Right atrium auricular region (tissue), 2 donors: ENCODE results near the gene TBC1D16. TPM values are rescaled to one million over a fixed set of nuclear protein-coding genes. Genes with fewer than 3 reads are reported as not detected.

Experiments used
- DNase-seq: peaks from one replicate; pipeline ENCODE4 v3.0.0-alpha.2; 2019; ENCODE audit warnings: low spot score
- H3K27ac ChIP-seq, 2 donors: fragments of 200-600 bp; sonication (generic); 1 replicate in 1 of 2; 2 replicates in 1 of 2; pipeline ENCODE4 v1.5.1; 2016 to 2019
- H3K27me3 ChIP-seq, 2 donors: fragments of 200-600 bp; sonication (generic); one replicate each; pipeline versions ENCODE4 v1.5.1 to v1.6.0; 2017 to 2019
- H3K36me3 ChIP-seq: fragments of 200-600 bp; sonication (generic); one replicate; pipeline ENCODE4 v1.5.1; 2016
- H3K4me1 ChIP-seq, 2 donors: fragments of 200-600 bp; sonication (generic); one replicate each; pipeline versions ENCODE4 v1.5.1 to v1.6.0; 2017 to 2019
- H3K4me3 ChIP-seq, 2 donors: fragments of 200-600 bp; sonication (generic); 1 replicate in 1 of 2; 2 replicates in 1 of 2; pipeline ENCODE4 v1.5.1; 2017 to 2019; ENCODE audit warnings: mild to moderate bottlenecking in 1 of 2, moderate library complexity in 1 of 2
- H3K9me3 ChIP-seq, 2 donors: fragments of 200-600 bp; sonication (generic); one replicate each; pipeline ENCODE4 v1.5.1; 2019
- total RNA-seq, 2 donors: library from RNA; depleted of rRNA; stranded (reverse); fragments of >200 nt; gene quantifications; one replicate each; pipeline ENCODE4 v1.1.0, GENCODE V29; 2016
- TF ChIP-seq, protein P1 (sequence below), 2 donors: fragments of 200-600 bp; sonication (generic); IDR thresholded peaks; one replicate each; pipeline ENCODE4 v1.5.1; 2019; ENCODE audit warnings: antibody characterized with exemption in 2 of 2

TBC1D16 gene
- total RNA-seq, 2 donors from 2014 or later: 9.8 to 19.4 TPM

DNA sequence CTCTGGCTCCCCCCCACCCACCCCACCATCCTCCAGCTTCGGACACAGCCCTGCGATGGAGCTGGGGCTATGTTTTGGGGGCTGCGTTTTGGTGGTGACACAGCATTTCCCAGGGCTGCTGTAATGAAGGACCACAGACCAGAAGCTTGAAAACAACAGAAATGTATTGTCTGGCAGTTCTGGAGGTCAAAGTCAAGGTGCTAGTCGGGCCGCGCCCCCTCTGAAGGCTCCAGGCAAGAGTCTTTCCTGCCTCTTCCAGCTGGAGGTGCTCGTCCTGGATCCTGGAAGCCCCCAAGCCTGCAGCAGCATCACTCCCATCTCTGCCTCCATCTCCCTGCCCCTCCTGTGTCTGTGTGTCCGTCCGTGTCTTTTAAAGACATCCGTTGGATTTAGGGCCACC is 50.8 kb downstream of the TBC1D16 start:
- no peak for DNase-seq
- TF ChIP-seq, protein P1, sequence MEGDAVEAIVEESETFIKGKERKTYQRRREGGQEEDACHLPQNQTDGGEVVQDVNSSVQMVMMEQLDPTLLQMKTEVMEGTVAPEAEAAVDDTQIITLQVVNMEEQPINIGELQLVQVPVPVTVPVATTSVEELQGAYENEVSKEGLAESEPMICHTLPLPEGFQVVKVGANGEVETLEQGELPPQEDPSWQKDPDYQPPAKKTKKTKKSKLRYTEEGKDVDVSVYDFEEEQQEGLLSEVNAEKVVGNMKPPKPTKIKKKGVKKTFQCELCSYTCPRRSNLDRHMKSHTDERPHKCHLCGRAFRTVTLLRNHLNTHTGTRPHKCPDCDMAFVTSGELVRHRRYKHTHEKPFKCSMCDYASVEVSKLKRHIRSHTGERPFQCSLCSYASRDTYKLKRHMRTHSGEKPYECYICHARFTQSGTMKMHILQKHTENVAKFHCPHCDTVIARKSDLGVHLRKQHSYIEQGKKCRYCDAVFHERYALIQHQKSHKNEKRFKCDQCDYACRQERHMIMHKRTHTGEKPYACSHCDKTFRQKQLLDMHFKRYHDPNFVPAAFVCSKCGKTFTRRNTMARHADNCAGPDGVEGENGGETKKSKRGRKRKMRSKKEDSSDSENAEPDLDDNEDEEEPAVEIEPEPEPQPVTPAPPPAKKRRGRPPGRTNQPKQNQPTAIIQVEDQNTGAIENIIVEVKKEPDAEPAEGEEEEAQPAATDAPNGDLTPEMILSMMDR (IDR thresholded peaks at IDR 0.05): no peak

DNA sequence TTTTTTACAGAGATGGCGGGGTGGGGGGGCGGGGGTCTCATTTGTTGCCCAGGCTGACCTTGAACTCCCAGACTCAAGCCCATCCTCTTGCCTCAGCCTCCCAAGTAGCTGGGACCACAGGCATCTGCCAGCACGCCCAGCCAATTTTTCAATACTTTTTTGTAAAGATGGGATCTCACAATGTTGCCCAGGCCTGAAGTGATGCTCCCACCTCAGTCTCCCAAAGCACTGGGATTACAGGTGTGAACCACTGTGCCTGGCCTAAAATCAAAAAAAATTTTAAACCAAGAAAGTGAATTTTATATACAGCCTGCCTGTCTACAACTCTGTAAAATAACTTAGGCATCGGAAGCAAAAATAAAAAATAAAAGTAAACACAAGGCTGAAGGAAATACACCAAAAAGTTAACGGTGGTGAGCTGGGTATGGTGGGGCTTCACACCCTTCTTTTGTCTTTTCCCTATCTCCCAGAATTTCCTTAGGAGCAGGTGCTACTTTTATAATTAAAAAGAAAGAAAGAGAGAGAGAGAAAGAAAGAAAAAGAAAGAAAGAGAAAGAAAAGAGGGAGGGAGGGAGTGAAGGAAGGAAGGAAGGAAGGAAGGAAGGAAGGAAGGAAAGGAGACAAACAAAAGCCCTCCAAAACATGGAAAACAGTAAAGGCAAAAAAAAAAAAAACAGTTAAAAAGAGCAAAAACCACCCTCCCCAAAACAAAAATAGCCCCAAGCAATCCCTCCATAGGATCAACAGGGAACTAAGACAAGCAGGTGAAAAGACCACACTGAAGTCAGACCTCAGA is 51.4 kb downstream of the TBC1D16 start:
- no peak overlapping the region for H3K27ac ChIP-seq
- TF ChIP-seq, protein P1 (IDR thresholded peaks at IDR 0.05): no peak
- H3K27me3 ChIP-seq: no peaks in the 10 kb centered on the region
- no peaks in the 10 kb centered on the region for H3K9me3 ChIP-seq
- DNase-seq: no peak
- H3K4me1 ChIP-seq: peaks cover 0 to 19% of the 10 kb centered on the region in 2 donors
- H3K4me3 ChIP-seq: no peak overlapping the region
- no peaks in the 10 kb centered on the region for H3K36me3 ChIP-seq

More for the DNA sequence above, 50.8 kb downstream of the TBC1D16 start:
- Histone ChIP-seq H3K4me1 (peaks cover 0 to 19% of the 10 kb centered on the region in 2 donors), H3K27ac (no peak overlapping the region), H3K36me3 (no peaks in the 10 kb centered on the region), H3K9me3 (no peaks in the 10 kb centered on the region), H3K4me3 (no peak overlapping the region), H3K27me3 (no peaks in the 10 kb centered on the region)

DNA sequence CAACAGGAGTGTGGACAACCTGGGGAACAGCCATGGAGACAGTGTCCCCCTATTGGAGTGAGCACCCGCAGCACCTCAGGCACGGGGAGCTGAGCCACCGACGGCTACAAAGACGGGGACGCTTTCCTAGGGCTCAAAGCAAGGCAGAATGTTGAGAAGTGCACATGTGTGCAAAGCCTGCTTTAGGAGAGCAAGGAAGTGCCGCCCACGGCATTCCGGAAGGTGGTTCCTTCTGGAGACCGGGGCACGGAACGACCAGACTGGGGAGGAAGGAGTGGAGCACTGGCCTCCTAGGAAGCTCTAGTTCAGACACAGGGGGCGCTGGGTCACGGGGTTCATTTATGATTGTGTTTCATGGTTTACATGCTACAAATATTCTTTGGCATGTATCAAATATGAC is 52.2 kb downstream of the TBC1D16 start:
- DNase-seq: no peak
- Histone ChIP-seq H3K9me3 (no peaks in the 10 kb centered on the region), H3K27ac (no peak overlapping the region), H3K4me3 (no peak overlapping the region), H3K4me1 (peaks cover 0 to 19% of the 10 kb centered on the region in 2 donors), H3K36me3 (no peaks in the 10 kb centered on the region), H3K27me3 (no peaks in the 10 kb centered on the region)
- TF ChIP-seq, protein P1 (IDR thresholded peaks at IDR 0.05): no peak

DNA sequence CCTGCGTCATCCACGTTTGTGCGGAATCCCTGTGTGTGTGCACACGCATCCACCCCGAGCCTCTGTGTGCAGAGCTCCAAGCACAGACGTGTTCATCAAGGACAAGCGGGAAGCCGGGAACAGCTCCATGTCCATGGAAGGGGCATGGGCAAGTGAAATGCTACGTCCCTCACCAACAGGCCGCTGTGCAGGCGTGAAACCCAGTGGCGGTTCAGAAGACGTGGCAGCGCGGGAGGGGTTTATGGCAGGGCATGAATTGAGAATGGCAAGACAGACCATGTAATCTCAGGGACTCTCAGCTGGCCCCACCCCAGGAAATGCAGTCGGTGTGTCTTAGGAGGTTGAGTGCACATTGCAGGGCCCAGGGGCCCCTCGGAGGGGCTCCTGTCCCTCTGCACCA is 52.7 kb downstream of the TBC1D16 start:
- H3K9me3 ChIP-seq: no peaks in the 10 kb centered on the region
- TF ChIP-seq, protein P1 (IDR thresholded peaks at IDR 0.05): no peak
- peaks cover 0 to 15% of the 10 kb centered on the region in 2 donors for H3K4me1 ChIP-seq
- H3K4me3 ChIP-seq: no peak overlapping the region
- H3K36me3 ChIP-seq: no peaks in the 10 kb centered on the region
- DNase-seq: no peak
- H3K27me3 ChIP-seq: no peaks in the 10 kb centered on the region
- H3K27ac ChIP-seq: no peak overlapping the region

DNA sequence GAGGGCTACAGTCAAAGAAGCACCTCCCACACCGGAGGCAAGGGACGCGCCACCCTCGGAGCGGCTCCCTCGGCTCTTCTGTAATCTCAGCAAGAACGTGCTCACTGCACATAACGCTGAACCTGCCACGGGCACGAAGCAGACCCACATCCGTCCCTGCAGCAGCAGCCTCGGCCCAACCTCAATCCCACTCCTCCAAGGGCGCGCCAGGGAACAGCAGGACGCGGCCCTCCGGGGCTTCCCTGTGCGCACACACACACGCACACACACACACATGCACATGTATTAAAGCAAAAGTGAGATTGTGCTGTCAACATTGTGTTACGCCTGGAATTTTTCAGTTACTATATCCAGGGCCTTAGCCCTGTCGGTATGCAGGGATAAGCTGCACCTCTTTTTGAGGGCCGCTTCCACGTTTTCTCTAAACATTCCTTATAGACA is 54.0 kb downstream of the TBC1D16 start:
- Histone ChIP-seq H3K4me3 (no peak overlapping the region), H3K27ac (no peak overlapping the region), H3K4me1 (peaks cover 0 to 2% of the 10 kb centered on the region in 2 donors), H3K9me3 (no peaks in the 10 kb centered on the region), H3K36me3 (no peaks in the 10 kb centered on the region), H3K27me3 (no peaks in the 10 kb centered on the region)
- no peak for DNase-seq
- TF ChIP-seq, protein P1 (IDR thresholded peaks at IDR 0.05): no peak
